HepG2 (cell line): ENCODE measurements around the gene SLC24A5. TPM values are rescaled to one million over a fixed set of nuclear protein-coding genes. Genes with fewer than 3 reads are reported as not detected.

Source experiments
- ATAC-seq: fragments of 200-7000 bp; cut with Tn5 transposase; 3 replicates; pipeline ENCODE4 v1.9.1; 2020; ENCODE audit warnings: mild to moderate bottlenecking, moderate library complexity
- BruUV-seq: library from RNA; stranded (reverse); fragments of 400-500 nt; replicated peaks from 2 replicates; lab custom pipeline; 2021; lab: Mats Ljungman, UMichigan
- CTCF ChIA-PET: fragments of 300-600 bp; formaldehyde crosslinking; extraction: SDS; loops from one replicate; lab custom pipeline; 2021; ENCODE audit warnings: low total read pairs, inconsistent platforms, low intra/inter-chr PET ratio; lab: Yijun Ruan, JAX
- POLR2A ChIA-PET: fragments of 350-600 bp; sonication (Branson Sonifier 250); formaldehyde crosslinking; loops from one replicate; lab custom pipeline; 2020; ENCODE audit warnings: antibody characterized with exemption, inconsistent platforms; lab: Yijun Ruan, JAX
- DNase-seq: peaks from one replicate; pipeline ENCODE4 v3.0.0-alpha.2; 2015; ENCODE audit warnings: low spot score
- FAIRE-seq: peaks from 3 replicates; lab custom pipeline; 2011; peaks lifted over from hg19 to GRCh38; lab: Jason Lieb, UNC
- H2AFZ ChIP-seq: one replicate; pipeline ENCODE4 v1.6.1; 2011; ENCODE audit warnings: low read length, inconsistent platforms
- H3K27ac ChIP-seq: fragments of 300-600 bp; 3 replicates; pipeline ENCODE4 v1.8.0; 2011; ENCODE audit warnings: mixed run types, mild to moderate bottlenecking, mixed read lengths, low read length, inconsistent platforms; ENCODE audit not compliant: insufficient read depth; ENCODE audit errors: extremely low read length
- H3K27me3 ChIP-seq, 2 experiments: fragments of 200-600 bp in 1 of 2; 2 replicates in 1 of 2; 3 replicates in 1 of 2; pipeline versions ENCODE4 v1.6.0 to v1.8.0; 2011; ENCODE audit warnings: low read length in 2 of 2, mild to moderate bottlenecking in 2 of 2, moderate library complexity in 2 of 2, inconsistent platforms in 1 of 2; ENCODE audit not compliant: insufficient read depth in 2 of 2, control insufficient read depth in 1 of 2
- H3K36me3 ChIP-seq, 2 experiments: fragments of 200-600 bp in 1 of 2; replicated peaks in 1 of 2; 2 replicates in 1 of 2; 3 replicates in 1 of 2; pipeline versions ENCODE4 v1.5.1 to v1.8.0; 2011; ENCODE audit warnings: low read length in 2 of 2, inconsistent platforms in 1 of 2; ENCODE audit not compliant: insufficient read depth in 2 of 2, control insufficient read depth in 1 of 2
- H3K4me1 ChIP-seq: 2 replicates; pipeline ENCODE4 v1.5.1; 2012; ENCODE audit warnings: low read length, inconsistent platforms; ENCODE audit not compliant: insufficient read depth
- H3K4me2 ChIP-seq: 2 replicates; pipeline ENCODE4 v1.6.0; 2011; ENCODE audit warnings: low read depth, low read length, inconsistent platforms
- H3K4me3 ChIP-seq, 3 experiments: fragments of 200-600 bp in 1 of 3; sonication (generic), shearing (Covaris generic) in 1 of 3; replicated peaks in 1 of 3; 2 replicates each; pipeline ENCODE4 v1.5.1; 2011 to 2016; ENCODE audit warnings: low read length in 3 of 3, inconsistent platforms in 2 of 3, low read depth in 2 of 3, mild to moderate bottlenecking in 2 of 3, control low read depth in 1 of 3, mixed read lengths in 1 of 3; ENCODE audit not compliant: insufficient read depth in 1 of 3
- H3K79me2 ChIP-seq: one replicate; pipeline ENCODE4 v1.6.1; 2011; ENCODE audit warnings: low read length, inconsistent platforms; ENCODE audit not compliant: insufficient read depth
- H3K9ac ChIP-seq: 2 replicates; pipeline ENCODE4 v1.6.0; 2011; ENCODE audit warnings: mild to moderate bottlenecking, low read depth, low read length, inconsistent platforms; ENCODE audit not compliant: insufficient read depth
- H3K9me3 ChIP-seq: 2 replicates; pipeline ENCODE4 v1.5.1; 2012; ENCODE audit warnings: mild to moderate bottlenecking, low read length
- H4K20me1 ChIP-seq: 2 replicates; pipeline ENCODE4 v1.6.0; 2011; ENCODE audit warnings: inconsistent platforms, mild to moderate bottlenecking, low read length, moderate library complexity; ENCODE audit not compliant: insufficient read depth
- MAFF ChIP-seq: IDR thresholded peaks from 2 replicates; pipeline ENCODE4 v1.6.1; 2011; ENCODE audit warnings: low read depth, low read length, improper control_type of control experiment
- MAFK ChIP-seq, 2 experiments: IDR thresholded peaks in 1 of 2; conservative IDR thresholded peaks in 1 of 2; 2 replicates each; pipeline ENCODE4 v1.6.1; 2011; ENCODE audit warnings: improper control_type of control experiment in 2 of 2, low read length in 2 of 2
- RAD51 ChIP-seq: fragments of 450-650 bp; IDR thresholded peaks from 2 replicates; pipeline ENCODE4 v1.6.1; 2016; ENCODE audit warnings: borderline replicate concordance
- STAG1 ChIP-seq: sonication (generic); formaldehyde crosslinking; IDR thresholded peaks from 2 replicates; pipeline ENCODE4 v1.4.0; 2020; ENCODE audit warnings: missing genetic modification reagents
- ZNF207 ChIP-seq: fragments of 450-650 bp; IDR thresholded peaks from 2 replicates; pipeline ENCODE4 v1.6.1; 2016; ENCODE audit warnings: antibody characterized with exemption, borderline replicate concordance
- ZNF224 ChIP-seq: sonication (generic); formaldehyde crosslinking; IDR thresholded peaks from 2 replicates; pipeline ENCODE4 v1.5.0; 2020; ENCODE audit warnings: mild to moderate bottlenecking, missing genetic modification reagents
- ZNF660 ChIP-seq: sonication (generic); formaldehyde crosslinking; IDR thresholded peaks from 2 replicates; pipeline ENCODE4 v1.5.1; 2020; ENCODE audit warnings: mild to moderate bottlenecking, low read depth, missing genetic modification reagents, borderline replicate concordance
- ZNF777 ChIP-seq: sonication (generic); formaldehyde crosslinking; IDR thresholded peaks from 2 replicates; pipeline ENCODE4 v1.4.0; 2020; ENCODE audit warnings: missing genetic modification reagents
- WGBS: methylation state at CpG from one replicate; pipeline ENCODE4 v1.1.6; 2017; ENCODE audit warnings: low lambda C conversion rate; 5-methylcytosine and 5-hydroxymethylcytosine counted together
- in situ Hi-C: cut with HindIII; loops from 2 replicates; pipeline ENCODE4 v1.10.0; 2017; ENCODE audit warnings: low pct_unique_long_range_greater_than_20kb; ENCODE audit not compliant: extremely low pct_ligation_motif_present
- intact Hi-C: fragments of 100-400 bp; cut with micrococcal nuclease; formaldehyde crosslinking; loops from one replicate; pipeline ENCODE4 v1.10.0; 2022; ENCODE audit not compliant: unreplicated experiment
- polyA plus RNA-seq, 8 experiments: library from polyadenylated mRNA; depleted of rRNA in 3 of 8; stranded (reverse) in 7 of 8; unstranded in 1 of 8; fragments of >200 nt; fragmentation: Illumina TruSeq in 4 of 8; extraction: Trizol in 4 of 8; gene quantifications; 2 replicates each; pipeline versions ENCODE4 v1.2.1 to v1.2.3, GENCODE V29; 2011 to 2016; ENCODE audit warnings: low read depth in 4 of 8, missing spikeins in 1 of 8, mixed read lengths in 1 of 8; ENCODE audit not compliant: insufficient read depth in 1 of 8
- total RNA-seq, 5 experiments: library from RNA; depleted of rRNA; stranded (reverse); fragments of >200 nt; fragmentation: Illumina TruSeq; extraction: Trizol; gene quantifications; 2 replicates each; pipeline ENCODE4 v1.2.3, GENCODE V29; 2016; ENCODE audit warnings: low read depth in 1 of 5
- TF ChIP-seq, protein P1 (sequence below): sonication (generic); formaldehyde crosslinking; IDR thresholded peaks from 2 replicates; pipeline ENCODE4 v1.4.0; 2020; ENCODE audit warnings: missing genetic modification reagents
- TF ChIP-seq, protein P2 (sequence below): fragments of 450-650 bp; IDR thresholded peaks from 2 replicates; pipeline ENCODE4 v1.6.1; 2016
- TF ChIP-seq, protein P3 (sequence below): sonication (generic); formaldehyde crosslinking; IDR thresholded peaks from 2 replicates; pipeline ENCODE4 v1.4.0; 2020; ENCODE audit warnings: mild to moderate bottlenecking, missing genetic modification reagents
- TF ChIP-seq, protein P4 (sequence below): sonication (generic); formaldehyde crosslinking; IDR thresholded peaks from 2 replicates; pipeline ENCODE4 v1.8.1; 2023; ENCODE audit warnings: mild to moderate bottlenecking, missing genetic modification reagents, borderline replicate concordance
- TF ChIP-seq, protein P5 (sequence below): sonication (generic); formaldehyde crosslinking; IDR thresholded peaks from 2 replicates; pipeline ENCODE4 v1.5.0; 2020; ENCODE audit warnings: missing genetic modification reagents
- TF ChIP-seq, protein P6 (sequence below): sonication (generic); formaldehyde crosslinking; IDR thresholded peaks from 2 replicates; pipeline ENCODE4 v1.4.0; 2020; ENCODE audit warnings: missing genetic modification reagents
- TF ChIP-seq, protein P7 (sequence below): sonication (generic); formaldehyde crosslinking; IDR thresholded peaks from 2 replicates; pipeline ENCODE4 v1.4.0; 2020; ENCODE audit warnings: mild to moderate bottlenecking, missing genetic modification reagents

SLC24A5 gene
- total and polyA plus RNA-seq, 2 of the 13 experiments (the other 11 are each of a cell fraction or from before 2014, with no cell fraction given) = not detected

DNA sequence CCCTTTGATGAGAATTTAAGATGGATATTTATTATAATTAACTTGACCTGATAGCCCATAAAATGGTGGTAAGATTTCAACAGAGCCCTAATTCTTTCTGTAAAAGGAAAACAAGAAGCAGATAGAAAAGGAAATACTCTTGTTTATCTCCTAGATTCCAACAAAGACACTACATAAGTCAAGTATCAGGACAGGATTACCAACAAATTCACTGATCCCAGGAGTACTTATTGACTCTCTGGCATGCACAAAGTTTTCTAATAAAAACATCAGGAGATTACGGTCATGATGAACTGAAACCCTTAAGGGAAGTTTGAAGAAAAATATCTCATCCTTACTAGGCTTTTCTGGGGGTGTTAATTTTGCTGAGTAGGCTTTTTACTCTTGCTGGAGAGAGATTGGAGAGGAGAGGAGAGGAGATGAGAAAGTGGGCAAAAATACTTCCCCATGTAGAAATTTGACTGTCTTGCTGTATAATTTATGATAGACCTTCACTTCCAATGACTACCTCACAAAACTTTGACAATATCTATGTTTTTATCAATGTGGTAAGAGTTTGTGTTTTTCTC, 43.1 kb upstream of the SLC24A5 start:
- TF ChIP-seq MAFF = peak; percentile 97
- TF ChIP-seq, protein P1, sequence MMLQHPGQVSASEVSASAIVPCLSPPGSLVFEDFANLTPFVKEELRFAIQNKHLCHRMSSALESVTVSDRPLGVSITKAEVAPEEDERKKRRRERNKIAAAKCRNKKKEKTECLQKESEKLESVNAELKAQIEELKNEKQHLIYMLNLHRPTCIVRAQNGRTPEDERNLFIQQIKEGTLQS (CRISPR knock-in tag) = no peak
- TF ChIP-seq, protein P2, sequence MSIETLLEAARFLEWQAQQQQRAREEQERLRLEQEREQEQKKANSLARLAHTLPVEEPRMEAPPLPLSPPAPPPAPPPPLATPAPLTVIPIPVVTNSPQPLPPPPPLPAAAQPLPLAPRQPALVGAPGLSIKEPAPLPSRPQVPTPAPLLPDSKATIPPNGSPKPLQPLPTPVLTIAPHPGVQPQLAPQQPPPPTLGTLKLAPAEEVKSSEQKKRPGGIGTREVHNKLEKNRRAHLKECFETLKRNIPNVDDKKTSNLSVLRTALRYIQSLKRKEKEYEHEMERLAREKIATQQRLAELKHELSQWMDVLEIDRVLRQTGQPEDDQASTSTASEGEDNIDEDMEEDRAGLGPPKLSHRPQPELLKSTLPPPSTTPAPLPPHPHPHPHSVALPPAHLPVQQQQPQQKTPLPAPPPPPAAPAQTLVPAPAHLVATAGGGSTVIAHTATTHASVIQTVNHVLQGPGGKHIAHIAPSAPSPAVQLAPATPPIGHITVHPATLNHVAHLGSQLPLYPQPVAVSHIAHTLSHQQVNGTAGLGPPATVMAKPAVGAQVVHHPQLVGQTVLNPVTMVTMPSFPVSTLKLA = no peak
- TF ChIP-seq, protein P3, sequence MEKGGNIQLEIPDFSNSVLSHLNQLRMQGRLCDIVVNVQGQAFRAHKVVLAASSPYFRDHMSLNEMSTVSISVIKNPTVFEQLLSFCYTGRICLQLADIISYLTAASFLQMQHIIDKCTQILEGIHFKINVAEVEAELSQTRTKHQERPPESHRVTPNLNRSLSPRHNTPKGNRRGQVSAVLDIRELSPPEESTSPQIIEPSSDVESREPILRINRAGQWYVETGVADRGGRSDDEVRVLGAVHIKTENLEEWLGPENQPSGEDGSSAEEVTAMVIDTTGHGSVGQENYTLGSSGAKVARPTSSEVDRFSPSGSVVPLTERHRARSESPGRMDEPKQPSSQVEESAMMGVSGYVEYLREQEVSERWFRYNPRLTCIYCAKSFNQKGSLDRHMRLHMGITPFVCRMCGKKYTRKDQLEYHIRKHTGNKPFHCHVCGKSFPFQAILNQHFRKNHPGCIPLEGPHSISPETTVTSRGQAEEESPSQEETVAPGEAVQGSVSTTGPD = no peak
- TF ChIP-seq, protein P4, sequence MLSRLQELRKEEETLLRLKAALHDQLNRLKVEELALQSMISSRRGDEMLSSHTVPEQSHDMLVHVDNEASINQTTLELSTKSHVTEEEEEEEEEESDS (CRISPR knock-in tag) = no peak
- TF ChIP-seq, protein P5, sequence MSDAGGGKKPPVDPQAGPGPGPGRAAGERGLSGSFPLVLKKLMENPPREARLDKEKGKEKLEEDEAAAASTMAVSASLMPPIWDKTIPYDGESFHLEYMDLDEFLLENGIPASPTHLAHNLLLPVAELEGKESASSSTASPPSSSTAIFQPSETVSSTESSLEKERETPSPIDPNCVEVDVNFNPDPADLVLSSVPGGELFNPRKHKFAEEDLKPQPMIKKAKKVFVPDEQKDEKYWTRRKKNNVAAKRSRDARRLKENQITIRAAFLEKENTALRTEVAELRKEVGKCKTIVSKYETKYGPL (CRISPR knock-in tag) = no peak
- no peak for TF ChIP-seq RAD51
- TF ChIP-seq STAG1 = no peak
- TF ChIP-seq ZNF660 (CRISPR knock-in tag) = no peak
- peak; percentile 94 to 97 for TF ChIP-seq MAFK (conservative IDR thresholded peaks at IDR 0.05 in 1 of 2, IDR thresholded peaks at IDR 0.05 in 1 of 2; ENCODE audit: low read length in 2 of 2)
- no peak for TF ChIP-seq ZNF777 (CRISPR knock-in tag)
- TF ChIP-seq, protein P6, sequence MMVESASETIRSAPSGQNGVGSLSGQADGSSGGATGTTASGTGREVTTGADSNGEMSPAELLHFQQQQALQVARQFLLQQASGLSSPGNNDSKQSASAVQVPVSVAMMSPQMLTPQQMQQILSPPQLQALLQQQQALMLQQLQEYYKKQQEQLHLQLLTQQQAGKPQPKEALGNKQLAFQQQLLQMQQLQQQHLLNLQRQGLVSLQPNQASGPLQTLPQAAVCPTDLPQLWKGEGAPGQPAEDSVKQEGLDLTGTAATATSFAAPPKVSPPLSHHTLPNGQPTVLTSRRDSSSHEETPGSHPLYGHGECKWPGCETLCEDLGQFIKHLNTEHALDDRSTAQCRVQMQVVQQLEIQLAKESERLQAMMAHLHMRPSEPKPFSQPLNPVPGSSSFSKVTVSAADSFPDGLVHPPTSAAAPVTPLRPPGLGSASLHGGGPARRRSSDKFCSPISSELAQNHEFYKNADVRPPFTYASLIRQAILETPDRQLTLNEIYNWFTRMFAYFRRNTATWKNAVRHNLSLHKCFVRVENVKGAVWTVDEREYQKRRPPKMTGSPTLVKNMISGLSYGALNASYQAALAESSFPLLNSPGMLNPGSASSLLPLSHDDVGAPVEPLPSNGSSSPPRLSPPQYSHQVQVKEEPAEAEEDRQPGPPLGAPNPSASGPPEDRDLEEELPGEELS (CRISPR knock-in tag) = no peak
- TF ChIP-seq, protein P7, sequence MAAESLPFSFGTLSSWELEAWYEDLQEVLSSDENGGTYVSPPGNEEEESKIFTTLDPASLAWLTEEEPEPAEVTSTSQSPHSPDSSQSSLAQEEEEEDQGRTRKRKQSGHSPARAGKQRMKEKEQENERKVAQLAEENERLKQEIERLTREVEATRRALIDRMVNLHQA (CRISPR knock-in tag) = no peak
- no peak for TF ChIP-seq ZNF207
- TF ChIP-seq ZNF224 (CRISPR knock-in tag) = no peak
- TF ChIP-seq, all 625 proteins: peak for 2
- POLR2A ChIA-PET = no interaction called here
- Histone ChIP-seq H3K36me3 (no peaks in the 10 kb centered on the region), H3K9me3 (no peaks in the 10 kb centered on the region), H3K27ac (no peak overlapping the region), H4K20me1 (no peaks in the 10 kb centered on the region), H3K4me2 (no peak overlapping the region), H3K4me3 (no peak overlapping the region), H3K79me2 (no peaks in the 10 kb centered on the region), H3K4me1 (no peaks in the 10 kb centered on the region), H2AFZ (no peak overlapping the region), H3K9ac (no peak overlapping the region), H3K27me3 (no peaks in the 10 kb centered on the region; a peak in 1 of 5 replicates)
- DNase-seq (no peak), FAIRE-seq (no peak), ATAC-seq (no peak)
- in situ Hi-C loops = no loop called here
- no TSS peak for BruUV-seq
- CTCF ChIA-PET = no interaction called here
- 0% methylated on average over 1 of the region's 1 CpG for WGBS
- intact Hi-C loops = no loop called here
